PC-3 (cell line): ENCODE results near the gene ANKRD13C.

ENCODE experiments used
- EZH2 ChIP-seq: fragments of 300-600 bp; sonication (generic); IDR thresholded peaks from one replicate; pipeline ENCODE4 v1.6.1; 2017; ENCODE audit warnings: antibody characterized with exemption, mild to moderate bottlenecking, low read length; ENCODE audit not compliant: unreplicated experiment
- TF ChIP-seq, protein P1 (sequence below): fragments of 300-600 bp; sonication (generic); conservative IDR thresholded peaks from 2 replicates; pipeline ENCODE4 v1.5.1; 2017; ENCODE audit warnings: antibody characterized with exemption, low read depth, mild to moderate bottlenecking, low read length

- no peak for TF ChIP-seq EZH2
- TF ChIP-seq, protein P1, sequence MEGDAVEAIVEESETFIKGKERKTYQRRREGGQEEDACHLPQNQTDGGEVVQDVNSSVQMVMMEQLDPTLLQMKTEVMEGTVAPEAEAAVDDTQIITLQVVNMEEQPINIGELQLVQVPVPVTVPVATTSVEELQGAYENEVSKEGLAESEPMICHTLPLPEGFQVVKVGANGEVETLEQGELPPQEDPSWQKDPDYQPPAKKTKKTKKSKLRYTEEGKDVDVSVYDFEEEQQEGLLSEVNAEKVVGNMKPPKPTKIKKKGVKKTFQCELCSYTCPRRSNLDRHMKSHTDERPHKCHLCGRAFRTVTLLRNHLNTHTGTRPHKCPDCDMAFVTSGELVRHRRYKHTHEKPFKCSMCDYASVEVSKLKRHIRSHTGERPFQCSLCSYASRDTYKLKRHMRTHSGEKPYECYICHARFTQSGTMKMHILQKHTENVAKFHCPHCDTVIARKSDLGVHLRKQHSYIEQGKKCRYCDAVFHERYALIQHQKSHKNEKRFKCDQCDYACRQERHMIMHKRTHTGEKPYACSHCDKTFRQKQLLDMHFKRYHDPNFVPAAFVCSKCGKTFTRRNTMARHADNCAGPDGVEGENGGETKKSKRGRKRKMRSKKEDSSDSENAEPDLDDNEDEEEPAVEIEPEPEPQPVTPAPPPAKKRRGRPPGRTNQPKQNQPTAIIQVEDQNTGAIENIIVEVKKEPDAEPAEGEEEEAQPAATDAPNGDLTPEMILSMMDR: no peak
These were observed 22.6 kb downstream of the ANKRD13C start for GRCh38 chr1:70331962-70332361.
